HCT116 (cell line): ENCODE data around the gene KAT6B. TPM values are rescaled to one million over a fixed set of nuclear protein-coding genes. Genes with fewer than 3 reads are reported as not detected.

ENCODE experiments used
- ATAC-seq: fragments of 200-7000 bp; cut with Tn5 transposase; 2 replicates; pipeline ENCODE4 v1.9.1; 2020; ENCODE audit warnings: mild to moderate bottlenecking, moderate library complexity
- BruUV-seq: library from RNA; stranded (reverse); fragments of 400-500 nt; replicated peaks from 2 replicates; lab custom pipeline; 2021; lab: Mats Ljungman, UMichigan
- CTCF ChIA-PET: fragments of 300-600 bp; sonication (Branson Sonifier 250); formaldehyde crosslinking; loops from one replicate; lab custom pipeline; 2021; ENCODE audit warnings: antibody characterized with exemption; lab: Charles Lee
- POLR2A ChIA-PET: fragments of 300-600, 350-600 bp; sonication (Branson Sonifier 250); formaldehyde crosslinking; loops from one replicate; lab custom pipeline; 2021; ENCODE audit warnings: antibody characterized with exemption; lab: Charles Lee
- RAD21 ChIA-PET, 2 experiments: fragments of 300-600 bp; sonication (Branson Sonifier 250); formaldehyde crosslinking; loops; one replicate each; lab custom pipeline; 2023; ENCODE audit warnings: low total read pairs in 2 of 2; ENCODE audit not compliant: uncharacterized antibody in 2 of 2, unreplicated experiment in 2 of 2, low non-redundant PET in 1 of 2; lab: Charles Lee
- DNase-seq: peaks from one replicate; pipeline ENCODE4 v3.0.0-alpha.2; 2010; ENCODE audit warnings: low read depth, low spot score
- H2AFZ ChIP-seq: fragments of 200-600 bp; shearing (Covaris generic), sonication (generic); 2 replicates; pipeline ENCODE4 v1.6.1; 2017; ENCODE audit warnings: low read depth, mixed run types, mixed read lengths, antibody characterized with exemption, low read length; ENCODE audit not compliant: poor library complexity, severe bottlenecking
- H3K27ac ChIP-seq: 2 replicates; pipeline ENCODE4 v1.5.1; 2012; ENCODE audit warnings: low read depth, low read length
- H3K27me3 ChIP-seq: fragments of 200-600 bp; sonication (generic); 2 replicates; pipeline ENCODE4 v1.6.1; 2016; ENCODE audit warnings: mixed run types, low read length, mixed read lengths; ENCODE audit not compliant: insufficient read depth
- H3K36me3 ChIP-seq, 2 experiments: fragments of 200-500 bp in 1 of 2; fragments of 200-600 bp in 1 of 2; sonication (Bioruptor generic) in 1 of 2; sonication (generic) in 1 of 2; 2 replicates each; pipeline versions ENCODE4 v1.5.1 to v1.6.1; 2014 to 2016; ENCODE audit warnings: low read length in 2 of 2, inconsistent platforms in 1 of 2, mixed read lengths in 1 of 2, mixed run types in 1 of 2; ENCODE audit not compliant: insufficient read depth in 2 of 2, control insufficient read depth in 1 of 2
- H3K4me1 ChIP-seq, 2 experiments: fragments of 200-600 bp in 1 of 2; sonication (generic) in 1 of 2; 2 replicates each; pipeline versions ENCODE4 v1.5.1 to v1.6.1; 2012 to 2017; ENCODE audit warnings: low read length in 2 of 2, inconsistent platforms in 1 of 2, mild to moderate bottlenecking in 1 of 2, mixed read lengths in 1 of 2, mixed run types in 1 of 2, moderate library complexity in 1 of 2; ENCODE audit not compliant: insufficient read depth in 2 of 2, control insufficient read depth in 1 of 2
- H3K4me2 ChIP-seq: fragments of 200-600 bp; sonication (generic); 2 replicates; pipeline ENCODE4 v1.6.1; 2017; ENCODE audit warnings: mixed run types, low read length, mixed read lengths
- H3K4me3 ChIP-seq, 2 experiments: fragments of 200-600 bp in 1 of 2; sonication (generic) in 1 of 2; replicated peaks in 1 of 2; 2 replicates each; pipeline ENCODE4 v1.5.1; 2011 to 2016; ENCODE audit warnings: low read length in 2 of 2, control low read depth in 1 of 2, low read depth in 1 of 2, mild to moderate bottlenecking in 1 of 2, mixed read lengths in 1 of 2, mixed run types in 1 of 2
- H3K79me2 ChIP-seq: fragments of 200-600 bp; sonication (generic); 2 replicates; pipeline ENCODE4 v1.6.1; 2017; ENCODE audit warnings: mild to moderate bottlenecking, mixed run types, low read length, moderate library complexity, mixed read lengths; ENCODE audit not compliant: insufficient read depth
- H3K9ac ChIP-seq: fragments of 200-600 bp; sonication (generic); 2 replicates; pipeline ENCODE4 v1.6.1; 2016; ENCODE audit warnings: low read length, mixed read lengths
- H3K9me2 ChIP-seq: fragments of 200-600 bp; sonication (generic), shearing (Covaris generic); 2 replicates; pipeline ENCODE4 v1.6.1; 2017; ENCODE audit warnings: mixed run types, mild to moderate bottlenecking, moderate library complexity; ENCODE audit not compliant: insufficient read depth
- H3K9me3 ChIP-seq, 2 experiments: fragments of 200-500 bp in 1 of 2; fragments of 200-600 bp in 1 of 2; sonication (Bioruptor generic) in 1 of 2; sonication (generic) in 1 of 2; 2 replicates each; pipeline ENCODE4 v1.6.1; 2014 to 2017; ENCODE audit warnings: low read length in 2 of 2, mixed read lengths in 2 of 2, inconsistent platforms in 1 of 2, low read depth in 1 of 2, mild to moderate bottlenecking in 1 of 2, mixed run types in 1 of 2, moderate library complexity in 1 of 2; ENCODE audit not compliant: control insufficient read depth in 1 of 2, insufficient read depth in 1 of 2
- H4K20me1 ChIP-seq: fragments of 200-600 bp; sonication (generic), shearing (Covaris generic); 2 replicates; pipeline ENCODE4 v1.6.1; 2017; ENCODE audit warnings: mixed run types, mild to moderate bottlenecking, moderate library complexity; ENCODE audit not compliant: insufficient read depth
- CBX3 ChIP-seq: IDR thresholded peaks from 2 replicates; pipeline ENCODE4 v1.6.1; 2012; ENCODE audit warnings: low read depth
- EGR1 ChIP-seq: IDR thresholded peaks from 2 replicates; pipeline ENCODE4 v1.6.1; 2012; ENCODE audit warnings: low read depth
- EZH2 ChIP-seq: fragments of 200-600 bp; sonication (generic); IDR thresholded peaks from 2 replicates; pipeline ENCODE4 v1.6.1; 2017; ENCODE audit warnings: antibody characterized with exemption, mixed run types
- EZH2phosphoT487 ChIP-seq: fragments of 200-600 bp; IDR thresholded peaks from 2 replicates; pipeline ENCODE4 v1.6.1; 2018; ENCODE audit warnings: antibody characterized with exemption, borderline replicate concordance
- FOSL1 ChIP-seq: IDR thresholded peaks from 2 replicates; pipeline ENCODE4 v1.6.1; 2012; ENCODE audit warnings: low read depth
- JUND ChIP-seq: IDR thresholded peaks from 2 replicates; pipeline ENCODE4 v1.6.1; 2012
- POLR2A ChIP-seq: IDR thresholded peaks from 2 replicates; pipeline ENCODE4 v1.7.0; 2011; ENCODE audit warnings: borderline replicate concordance; ENCODE audit not compliant: insufficient read depth, insufficient read length; ENCODE audit errors: extremely low read depth
- RAD21 ChIP-seq: IDR thresholded peaks from 2 replicates; pipeline ENCODE4 v1.6.1; 2012; ENCODE audit warnings: low read depth, mild to moderate bottlenecking
- TCF7L2 ChIP-seq: IDR thresholded peaks from 2 replicates; pipeline ENCODE4 v1.7.0; 2011; ENCODE audit warnings: borderline replicate concordance, inconsistent platforms; ENCODE audit not compliant: insufficient read depth, insufficient read length; ENCODE audit errors: extremely low read depth
- YY1 ChIP-seq: IDR thresholded peaks from 2 replicates; pipeline ENCODE4 v1.6.1; 2011; ENCODE audit warnings: low read length, low read depth, moderate library complexity, mild to moderate bottlenecking; ENCODE audit not compliant: insufficient replicate concordance; ENCODE audit errors: extremely low read depth
- ZFX ChIP-seq: fragments of 450-650 bp; IDR thresholded peaks from 2 replicates; pipeline ENCODE4 v1.6.1; 2017
- intact Hi-C: fragments of 100-400 bp; cut with micrococcal nuclease; formaldehyde crosslinking; loops from 2 replicates; pipeline ENCODE4 v1.10.0; 2022
- total RNA-seq: library from RNA; stranded (reverse); gene quantifications from one replicate; pipeline ENCODE4 v1.2.1, GENCODE V29; 2021; ENCODE audit not compliant: unreplicated experiment
- TF ChIP-seq, protein P1 (sequence below): IDR thresholded peaks from 2 replicates; pipeline ENCODE4 v1.6.1; 2012; ENCODE audit warnings: low read depth
- TF ChIP-seq, protein P2 (sequence below): IDR thresholded peaks from 2 replicates; pipeline ENCODE4 v1.6.1; 2011; ENCODE audit warnings: mild to moderate bottlenecking, low read length, moderate library complexity; ENCODE audit not compliant: insufficient replicate concordance; ENCODE audit errors: extremely low read depth

The KAT6B gene
- total RNA-seq, 1 experiment from 2014 or later = 17.8 TPM

DNA sequence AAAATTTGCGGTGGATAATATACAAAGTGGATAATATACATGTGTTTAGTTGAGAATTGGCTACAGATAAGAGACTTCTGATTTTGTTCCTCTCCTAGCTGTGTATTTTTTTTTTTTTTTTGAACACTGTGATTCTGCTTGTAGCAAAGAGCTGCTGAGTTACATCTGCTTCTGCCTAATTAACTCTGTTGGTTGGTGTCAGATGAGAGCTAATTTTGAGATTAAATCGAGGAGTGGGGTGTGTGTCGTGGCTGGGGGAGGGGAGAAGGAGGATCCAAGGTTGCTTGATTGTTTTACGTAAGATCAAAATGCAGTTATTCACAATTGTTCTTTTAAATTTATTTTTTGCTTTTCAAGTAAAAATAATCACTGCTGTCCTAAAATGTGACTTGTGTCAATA is 11.3 kb downstream of the KAT6B start:
- Histone ChIP-seq H3K4me3 (no peak overlapping the region), H3K9me3 (no peaks in the 10 kb centered on the region), H3K9ac (no peak overlapping the region), H3K27me3 (no peaks in the 10 kb centered on the region), H3K4me2 (no peak overlapping the region), H4K20me1 (no peaks in the 10 kb centered on the region), H3K9me2 (no peaks in the 10 kb centered on the region), H2AFZ (no peak overlapping the region), H3K27ac (no peak overlapping the region), H3K36me3 (no peaks in the 10 kb centered on the region)
- intact Hi-C loops = no loop called here
- ATAC-seq = no peak
- BruUV-seq = no TSS peak
- POLR2A ChIA-PET = no interaction called here
- DNase-seq = no peak
- no peak for TF ChIP-seq EGR1
- no peak for TF ChIP-seq ZFX
- no peak for TF ChIP-seq POLR2A
- TF ChIP-seq TCF7L2 = no peak
- TF ChIP-seq, protein P1, sequence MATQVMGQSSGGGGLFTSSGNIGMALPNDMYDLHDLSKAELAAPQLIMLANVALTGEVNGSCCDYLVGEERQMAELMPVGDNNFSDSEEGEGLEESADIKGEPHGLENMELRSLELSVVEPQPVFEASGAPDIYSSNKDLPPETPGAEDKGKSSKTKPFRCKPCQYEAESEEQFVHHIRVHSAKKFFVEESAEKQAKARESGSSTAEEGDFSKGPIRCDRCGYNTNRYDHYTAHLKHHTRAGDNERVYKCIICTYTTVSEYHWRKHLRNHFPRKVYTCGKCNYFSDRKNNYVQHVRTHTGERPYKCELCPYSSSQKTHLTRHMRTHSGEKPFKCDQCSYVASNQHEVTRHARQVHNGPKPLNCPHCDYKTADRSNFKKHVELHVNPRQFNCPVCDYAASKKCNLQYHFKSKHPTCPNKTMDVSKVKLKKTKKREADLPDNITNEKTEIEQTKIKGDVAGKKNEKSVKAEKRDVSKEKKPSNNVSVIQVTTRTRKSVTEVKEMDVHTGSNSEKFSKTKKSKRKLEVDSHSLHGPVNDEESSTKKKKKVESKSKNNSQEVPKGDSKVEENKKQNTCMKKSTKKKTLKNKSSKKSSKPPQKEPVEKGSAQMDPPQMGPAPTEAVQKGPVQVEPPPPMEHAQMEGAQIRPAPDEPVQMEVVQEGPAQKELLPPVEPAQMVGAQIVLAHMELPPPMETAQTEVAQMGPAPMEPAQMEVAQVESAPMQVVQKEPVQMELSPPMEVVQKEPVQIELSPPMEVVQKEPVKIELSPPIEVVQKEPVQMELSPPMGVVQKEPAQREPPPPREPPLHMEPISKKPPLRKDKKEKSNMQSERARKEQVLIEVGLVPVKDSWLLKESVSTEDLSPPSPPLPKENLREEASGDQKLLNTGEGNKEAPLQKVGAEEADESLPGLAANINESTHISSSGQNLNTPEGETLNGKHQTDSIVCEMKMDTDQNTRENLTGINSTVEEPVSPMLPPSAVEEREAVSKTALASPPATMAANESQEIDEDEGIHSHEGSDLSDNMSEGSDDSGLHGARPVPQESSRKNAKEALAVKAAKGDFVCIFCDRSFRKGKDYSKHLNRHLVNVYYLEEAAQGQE = no peak
- TF ChIP-seq RAD21 = no peak
- TF ChIP-seq, protein P2, sequence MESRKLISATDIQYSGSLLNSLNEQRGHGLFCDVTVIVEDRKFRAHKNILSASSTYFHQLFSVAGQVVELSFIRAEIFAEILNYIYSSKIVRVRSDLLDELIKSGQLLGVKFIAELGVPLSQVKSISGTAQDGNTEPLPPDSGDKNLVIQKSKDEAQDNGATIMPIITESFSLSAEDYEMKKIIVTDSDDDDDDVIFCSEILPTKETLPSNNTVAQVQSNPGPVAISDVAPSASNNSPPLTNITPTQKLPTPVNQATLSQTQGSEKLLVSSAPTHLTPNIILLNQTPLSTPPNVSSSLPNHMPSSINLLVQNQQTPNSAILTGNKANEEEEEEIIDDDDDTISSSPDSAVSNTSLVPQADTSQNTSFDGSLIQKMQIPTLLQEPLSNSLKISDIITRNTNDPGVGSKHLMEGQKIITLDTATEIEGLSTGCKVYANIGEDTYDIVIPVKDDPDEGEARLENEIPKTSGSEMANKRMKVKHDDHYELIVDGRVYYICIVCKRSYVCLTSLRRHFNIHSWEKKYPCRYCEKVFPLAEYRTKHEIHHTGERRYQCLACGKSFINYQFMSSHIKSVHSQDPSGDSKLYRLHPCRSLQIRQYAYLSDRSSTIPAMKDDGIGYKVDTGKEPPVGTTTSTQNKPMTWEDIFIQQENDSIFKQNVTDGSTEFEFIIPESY = no peak
- no peak for TF ChIP-seq EZH2
- no peak for TF ChIP-seq JUND
- TF ChIP-seq YY1 = no peak
- TF ChIP-seq FOSL1 = no peak
- no peak for TF ChIP-seq EZH2phosphoT487
- no peak for TF ChIP-seq CBX3
- TF ChIP-seq, all 23 proteins: peak for 0
- RAD21 ChIA-PET = no interaction called here
- CTCF ChIA-PET = no interaction called here
- no peaks in the 10 kb centered on the region for H3K4me1 ChIP-seq
- H3K79me2 ChIP-seq = peaks cover 7% of the 10 kb centered on the region
